HS-27A (cell line): ENCODE results near the gene BBX.
"Not testable (repeated sequence)": the region's sequence is repeated elsewhere in the genome, so short reads cannot be mapped to it uniquely, and the experiment has no call there.

Source experiments
- DNase-seq: peaks from one replicate; pipeline ENCODE4 v3.0.0-alpha.2; 2012; ENCODE audit warnings: low read depth, missing footprints

The BBX gene

DNA sequence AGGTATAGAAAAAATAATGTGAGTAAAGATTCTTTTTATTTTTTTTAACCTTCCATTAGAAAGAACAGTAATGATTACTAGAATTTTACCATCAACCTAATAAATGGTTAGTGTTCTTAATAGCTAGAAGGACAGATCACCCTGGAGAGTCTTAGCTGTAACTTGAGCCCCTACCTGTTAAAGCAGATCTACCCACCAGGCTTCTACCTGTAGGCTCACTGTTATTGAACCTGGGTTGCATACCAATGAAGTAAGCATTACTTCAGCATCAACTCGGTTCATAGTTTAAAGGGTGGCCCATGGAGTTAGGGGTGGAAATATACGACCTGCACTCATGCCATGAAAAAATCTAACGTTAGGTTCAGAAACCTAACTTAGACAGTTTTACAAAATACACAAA lies 280.4 kb downstream of the BBX start:
- DNase-seq, result no peak

DNA sequence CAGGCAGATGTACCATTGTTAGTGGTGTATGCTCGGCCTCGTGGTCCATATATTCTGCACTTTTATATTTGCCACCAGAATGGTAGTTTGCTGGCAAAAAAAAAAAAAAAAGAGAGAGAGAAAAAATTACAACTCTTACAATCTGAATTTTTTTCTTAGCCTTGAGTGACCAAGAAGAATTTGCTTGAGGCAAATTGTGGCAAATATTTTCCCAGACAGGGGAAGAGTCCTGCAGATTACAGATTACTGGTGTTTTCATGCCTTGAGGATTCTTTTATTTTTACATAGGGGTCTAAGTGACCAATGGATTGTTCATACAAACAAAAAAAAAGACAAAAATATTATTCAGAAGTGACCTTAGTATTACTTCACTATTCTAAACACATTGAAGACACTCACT lies 283.3 kb downstream of the BBX start:
- DNase-seq, result no peak

DNA sequence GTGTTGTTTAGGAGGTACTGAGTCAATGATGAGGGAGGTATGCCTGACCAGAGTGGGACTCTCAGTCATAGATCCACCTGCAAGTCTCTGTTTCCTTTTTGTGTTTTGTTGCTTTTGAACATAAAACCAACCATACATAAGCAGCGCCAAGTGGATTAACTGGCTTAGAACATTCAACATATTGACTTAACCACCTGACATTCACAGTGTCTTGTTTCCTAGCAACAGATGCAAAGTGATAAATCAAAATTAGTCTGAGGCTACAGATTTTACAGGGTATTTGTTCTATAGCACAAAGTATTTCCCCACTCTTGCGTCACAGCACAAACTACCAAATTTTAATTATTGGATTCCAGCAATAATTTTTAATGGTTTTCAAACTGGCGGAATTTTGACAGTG lies 283.8 kb downstream of the BBX start:
- no peak for DNase-seq

DNA sequence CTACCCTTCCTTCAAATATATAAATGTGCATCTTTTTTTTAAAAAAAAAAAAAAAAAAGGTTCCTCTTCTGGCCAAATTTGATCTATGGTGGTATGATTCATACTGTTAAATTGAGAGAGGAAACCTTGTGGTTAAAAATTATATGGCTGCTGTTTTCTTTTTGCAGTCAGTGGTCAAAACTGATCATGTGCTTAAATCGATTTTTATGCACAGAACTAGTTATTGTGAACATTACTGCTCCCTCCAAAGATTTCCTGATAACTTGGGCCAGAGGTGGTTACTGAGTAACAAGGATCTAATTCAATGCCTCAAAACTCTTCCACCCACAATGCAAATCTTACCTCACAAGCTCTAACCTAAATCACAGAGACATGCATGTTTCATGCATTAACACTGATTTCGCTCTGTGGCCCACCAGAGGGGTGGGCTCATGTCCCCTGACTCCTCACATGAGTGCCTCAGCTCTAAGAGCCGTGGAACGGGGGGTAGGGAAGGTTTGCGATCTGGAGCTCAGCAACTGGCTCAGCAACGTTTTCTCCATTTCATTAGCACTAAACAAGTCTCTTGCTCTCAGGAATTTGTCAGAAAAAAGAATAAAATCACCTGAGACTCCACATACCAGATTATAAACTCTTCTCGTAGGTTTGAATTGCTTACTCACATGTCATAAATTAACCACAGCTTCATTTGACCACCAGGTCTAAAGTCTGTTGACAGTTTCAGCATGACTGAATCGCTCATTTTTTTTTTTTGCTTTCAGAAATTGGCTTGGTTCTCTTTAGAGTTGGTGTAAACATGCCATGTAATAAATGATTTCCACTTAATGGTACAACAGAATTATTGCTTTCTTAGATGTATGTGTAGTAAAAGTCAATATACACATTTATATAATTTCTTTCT lies 287.7 kb downstream of the BBX start:
- no peak for DNase-seq

DNA sequence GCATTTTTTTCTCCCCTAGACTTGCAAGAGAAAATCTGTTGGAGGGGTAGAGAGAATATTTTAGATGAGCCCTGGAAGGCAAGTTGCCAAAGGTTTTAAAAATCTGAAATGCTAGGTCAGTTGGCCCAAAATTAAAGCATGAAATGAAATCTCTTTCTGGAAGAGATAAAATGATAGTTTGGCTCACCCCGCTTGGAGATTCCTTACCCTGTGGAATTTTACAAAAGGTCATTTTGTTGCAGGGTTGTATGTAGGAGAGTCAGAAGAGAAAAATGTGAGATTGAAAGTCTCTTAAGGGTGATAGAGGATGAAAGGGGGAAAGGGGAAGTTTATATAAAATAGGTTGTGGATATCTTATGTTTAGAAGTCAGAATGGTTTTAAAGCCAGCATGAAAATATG lies 290.3 kb downstream of the BBX start:
- DNase-seq, result no peak

DNA sequence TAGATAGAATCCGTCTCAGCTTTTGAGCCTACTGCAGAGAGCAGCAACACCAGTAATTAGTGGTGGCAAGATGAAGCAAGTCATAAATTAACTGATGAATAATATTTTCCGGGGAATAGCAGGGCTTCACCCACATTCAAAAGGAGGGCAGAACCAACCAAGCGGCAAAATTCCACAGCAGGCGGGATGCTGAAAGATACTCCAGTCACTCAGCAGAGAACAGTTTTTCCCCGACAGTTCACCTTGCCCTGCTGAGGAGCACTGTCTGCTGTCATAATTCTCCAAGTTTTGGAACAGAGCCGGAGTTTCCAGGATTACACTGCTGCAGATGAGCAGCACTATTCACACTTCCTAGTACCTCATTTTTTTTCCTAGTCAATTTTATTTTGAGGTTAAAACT lies 293.3 kb downstream of the BBX start:
- no peak for DNase-seq

DNA sequence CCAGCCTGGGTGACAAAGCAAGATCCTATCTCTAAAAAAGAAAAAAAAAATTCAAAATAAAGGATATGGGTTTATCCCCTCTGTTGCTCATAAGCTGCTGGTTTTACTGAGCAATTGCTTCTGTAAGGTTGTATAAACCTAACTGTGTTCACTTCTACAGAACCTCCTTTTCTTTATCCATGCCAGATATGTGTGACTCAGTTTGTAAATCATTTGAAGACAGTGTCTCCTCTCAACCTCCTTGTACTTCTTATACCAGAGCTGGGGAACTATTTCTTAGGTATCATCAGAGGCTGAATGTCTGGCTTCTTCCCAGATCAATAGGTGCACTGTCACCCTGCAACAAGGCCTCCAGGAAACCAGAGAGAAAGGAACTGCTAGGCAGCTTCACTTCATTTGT lies 294.3 kb downstream of the BBX start:
- no peak for DNase-seq

DNA sequence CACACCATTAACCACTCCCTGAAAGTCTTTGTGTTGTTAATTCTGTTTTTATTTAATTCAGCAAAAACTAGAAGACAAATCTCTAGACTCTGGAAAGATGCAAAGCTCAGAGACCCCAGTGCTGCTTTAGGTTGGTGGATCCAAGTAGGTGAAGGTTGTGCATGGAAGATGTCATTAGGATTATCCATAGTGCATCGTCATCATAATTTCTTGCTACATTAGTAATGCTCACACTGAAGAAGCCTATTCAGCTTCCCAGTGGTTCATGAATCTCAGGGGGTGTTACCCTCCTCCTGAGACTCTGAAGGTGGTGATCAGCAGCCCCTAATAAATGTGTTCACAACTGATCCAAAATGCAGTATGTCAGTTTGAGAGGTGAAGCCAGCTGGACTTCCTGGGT lies 295.3 kb downstream of the BBX start:
- DNase-seq, result no peak

DNA sequence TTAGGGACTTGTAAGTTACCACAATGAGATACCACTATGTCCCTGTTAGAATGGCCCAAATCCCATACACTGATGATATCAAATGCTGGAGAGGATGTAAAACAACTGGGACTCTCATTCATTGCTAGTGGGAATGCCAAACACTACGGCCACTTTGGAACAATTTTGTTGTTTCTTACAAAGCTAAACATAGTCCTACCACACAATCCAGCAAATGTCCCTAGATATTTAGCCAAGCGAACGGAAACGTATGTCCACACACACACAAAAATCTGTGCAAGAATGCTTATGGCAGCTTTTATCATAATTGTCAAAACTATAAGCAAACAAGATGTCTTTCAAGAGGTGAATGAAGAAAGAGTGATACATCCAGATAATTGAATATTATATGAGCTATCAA lies 296.9 kb downstream of the BBX start:
- DNase-seq, result no peak

DNA sequence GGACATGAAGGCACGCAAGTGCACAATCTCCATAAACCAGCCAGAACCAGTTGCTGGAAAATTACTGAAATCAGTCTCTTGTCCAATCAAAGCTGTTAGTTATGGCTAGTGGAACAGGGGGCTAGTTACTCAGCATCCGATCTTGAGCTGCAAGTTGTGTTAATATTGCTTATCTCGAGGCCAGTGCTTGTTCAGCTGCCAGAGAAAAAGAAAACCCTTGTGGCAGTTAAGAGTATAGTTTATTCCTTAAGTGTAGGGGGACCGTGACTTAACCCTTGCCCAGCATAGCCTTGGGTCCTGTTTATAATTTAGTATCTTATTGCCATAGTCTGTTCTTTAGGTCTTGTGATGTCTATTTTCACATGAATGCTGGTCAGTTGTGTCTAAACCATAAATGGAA lies 299.5 kb downstream of the BBX start:
- DNase-seq, result no peak

DNA sequence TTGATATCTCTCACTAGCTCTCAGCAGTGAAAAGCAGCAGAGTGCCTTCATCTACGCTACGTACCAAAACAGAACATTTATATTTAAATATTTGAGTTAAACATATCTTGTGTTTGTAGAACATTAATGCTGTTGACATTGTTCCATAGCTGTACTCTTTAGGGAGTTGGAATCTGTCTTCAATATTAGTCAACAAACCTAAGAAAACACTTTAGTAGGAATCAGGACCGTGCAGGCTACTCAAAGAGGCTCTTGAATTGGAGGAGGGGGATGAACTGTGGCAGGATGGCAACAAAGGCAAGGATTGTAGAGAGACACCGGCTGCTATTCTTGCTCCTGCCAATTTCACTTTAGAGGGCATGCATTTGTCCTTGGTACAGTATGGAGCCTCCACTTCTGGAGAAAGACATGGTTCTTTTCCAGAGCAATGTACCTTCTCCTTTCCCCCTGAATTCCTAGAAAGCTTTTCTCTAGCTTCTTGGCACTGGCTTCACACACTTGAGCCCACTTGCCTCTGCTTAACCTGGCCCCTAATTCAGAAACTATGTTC lies 302.1 kb downstream of the BBX start:
- no peak for DNase-seq

DNA sequence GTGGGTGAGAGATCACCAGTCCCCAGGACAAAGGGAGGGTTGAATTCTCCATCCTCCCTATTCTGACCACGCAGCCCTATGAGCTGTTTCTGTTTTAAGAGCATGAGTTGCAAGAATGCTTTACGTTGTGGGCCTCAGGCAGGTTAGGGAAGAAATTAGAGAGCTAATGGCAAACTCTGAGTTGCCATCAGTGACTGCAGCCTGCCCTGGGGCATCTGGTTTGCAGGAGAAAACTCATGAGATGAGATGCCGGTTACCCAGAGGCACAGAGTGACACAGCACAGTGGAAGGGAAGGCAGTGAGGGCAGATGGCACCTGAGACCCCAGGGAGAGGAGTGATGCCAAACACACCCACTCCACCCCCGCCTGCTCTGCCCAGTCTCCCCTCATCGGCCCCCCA lies 302.8 kb downstream of the BBX start:
- DNase-seq, result no peak

DNA sequence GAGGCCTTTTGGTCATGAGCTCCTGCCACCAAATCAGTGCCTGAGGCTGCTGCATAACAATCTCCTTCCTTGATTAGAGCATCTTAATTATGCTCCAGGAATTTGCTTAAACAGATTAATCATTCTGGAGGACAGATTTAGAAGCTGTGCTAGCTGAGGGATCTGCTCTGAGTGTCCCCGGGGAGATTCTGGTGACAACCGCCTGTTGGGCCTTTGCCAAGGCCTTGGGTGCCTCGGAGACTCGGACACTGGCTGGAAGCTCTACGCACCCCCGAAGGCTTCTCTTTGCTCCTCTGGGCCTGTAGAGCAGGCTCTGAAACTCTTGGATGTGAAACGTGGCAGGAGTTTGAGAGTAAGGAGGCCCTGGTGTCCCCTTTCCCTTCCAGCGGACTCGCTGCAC lies 304.0 kb downstream of the BBX start:
- no peak for DNase-seq

DNA sequence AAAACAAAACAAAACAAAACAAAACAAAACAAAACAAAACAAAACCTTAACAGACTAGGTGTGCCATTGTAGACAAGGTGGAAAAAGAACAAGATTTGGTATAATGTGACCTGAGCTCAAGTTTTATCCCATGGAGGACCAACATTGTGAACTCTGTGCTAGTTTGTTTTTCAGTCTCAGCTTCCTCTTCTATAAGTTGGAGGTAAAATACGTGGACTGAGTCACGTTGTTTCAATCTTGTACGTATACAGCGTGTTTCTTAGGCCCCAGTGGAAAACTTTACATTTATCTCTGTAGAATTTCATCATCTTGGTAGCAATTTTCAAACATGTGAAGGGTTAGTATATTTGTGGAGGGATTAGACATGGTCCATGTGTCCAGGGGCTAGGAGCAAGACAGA lies 306.4 kb downstream of the BBX start:
- no peak for DNase-seq

DNA sequence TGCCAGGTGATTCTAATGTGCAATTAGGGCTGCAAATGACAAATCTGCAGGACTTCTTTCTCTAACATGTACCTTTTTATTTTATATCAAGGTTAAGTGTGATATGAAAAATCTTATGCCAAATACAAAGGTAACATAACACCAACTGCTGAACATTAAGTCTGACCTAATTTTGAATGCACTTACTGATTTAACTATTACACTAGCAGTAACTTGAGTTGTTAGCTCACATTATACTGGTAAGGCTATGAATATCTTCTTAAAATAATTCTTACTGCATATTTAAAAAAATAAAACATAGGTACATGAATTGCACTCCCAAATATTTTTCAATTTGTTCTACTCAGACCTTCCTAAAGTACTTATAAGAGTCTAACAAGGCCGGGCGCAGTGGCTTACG lies 308.8 kb downstream of the BBX start:
- DNase-seq, result no peak

DNA sequence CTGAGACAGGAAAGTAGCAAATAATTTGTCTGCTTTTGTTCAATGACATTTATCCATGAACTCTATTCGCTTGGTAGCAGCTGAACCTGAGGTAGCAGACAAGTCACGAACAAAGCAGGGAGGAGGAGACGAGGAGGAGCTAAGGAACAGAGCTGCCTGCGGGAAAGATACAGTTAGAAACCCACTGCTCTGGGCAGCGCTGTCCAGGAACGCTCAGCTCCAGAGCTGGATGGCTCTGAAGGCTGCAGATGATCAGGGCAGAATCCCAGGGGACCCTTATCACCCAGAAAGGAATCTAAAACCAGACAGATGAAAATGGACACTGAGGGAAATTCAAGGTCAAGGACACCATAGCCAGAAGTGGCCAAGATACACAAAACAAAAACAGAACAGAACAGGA lies 310.3 kb downstream of the BBX start:
- DNase-seq, result no peak

DNA sequence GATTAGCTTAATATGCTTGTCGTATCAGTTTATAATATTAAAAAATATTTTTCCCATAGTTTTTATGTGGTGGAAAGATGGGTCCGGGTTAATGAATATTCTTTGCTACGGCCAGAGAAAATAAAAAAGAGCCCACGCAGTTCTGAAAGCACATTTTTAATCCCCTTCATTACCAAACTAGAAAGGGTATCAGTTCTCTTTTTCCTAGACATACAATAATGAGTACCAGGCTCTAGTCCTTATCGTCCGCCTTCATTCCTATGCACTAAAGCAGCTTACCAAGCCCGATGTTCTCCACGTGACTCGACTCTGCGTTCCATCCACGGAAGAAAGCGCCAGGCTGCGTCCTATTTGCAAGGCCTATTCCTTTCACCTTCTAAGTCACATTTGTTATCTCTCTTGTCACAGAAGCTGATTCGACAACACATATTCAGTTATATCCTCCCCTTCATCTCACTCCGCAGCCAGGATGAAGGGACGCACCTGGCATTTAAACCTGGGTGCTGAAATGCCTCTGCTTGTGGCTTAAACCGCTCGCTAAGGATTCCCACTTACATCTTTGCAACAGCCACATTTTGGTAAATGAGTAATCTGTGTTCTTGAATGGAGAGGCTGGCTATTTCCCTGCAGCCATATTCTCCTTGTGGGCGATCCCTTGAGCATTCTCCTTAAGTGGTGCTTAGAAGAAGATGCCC lies 311.1 kb downstream of the BBX start:
- no peak for DNase-seq

DNA sequence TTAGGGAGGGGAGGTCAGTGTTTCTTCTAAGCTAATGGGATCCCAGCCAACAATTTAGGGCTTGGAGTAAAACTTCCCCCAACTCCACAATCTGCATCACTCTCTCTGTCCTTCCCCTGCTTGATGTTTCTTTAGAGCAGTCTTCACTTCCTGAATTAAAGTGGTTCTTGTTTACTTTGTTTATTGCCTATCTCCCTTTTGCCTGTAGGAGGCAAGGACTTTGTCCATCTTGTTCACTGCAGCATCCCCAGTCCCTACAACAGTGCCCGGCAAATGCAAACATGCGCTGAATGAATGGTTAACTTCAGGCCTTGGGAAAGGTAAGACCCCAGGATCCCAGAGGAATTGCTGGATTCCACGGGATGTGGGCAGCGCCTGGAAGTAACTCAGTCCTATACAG lies 312.2 kb downstream of the BBX start:
- not testable (repeated sequence) for DNase-seq

DNA sequence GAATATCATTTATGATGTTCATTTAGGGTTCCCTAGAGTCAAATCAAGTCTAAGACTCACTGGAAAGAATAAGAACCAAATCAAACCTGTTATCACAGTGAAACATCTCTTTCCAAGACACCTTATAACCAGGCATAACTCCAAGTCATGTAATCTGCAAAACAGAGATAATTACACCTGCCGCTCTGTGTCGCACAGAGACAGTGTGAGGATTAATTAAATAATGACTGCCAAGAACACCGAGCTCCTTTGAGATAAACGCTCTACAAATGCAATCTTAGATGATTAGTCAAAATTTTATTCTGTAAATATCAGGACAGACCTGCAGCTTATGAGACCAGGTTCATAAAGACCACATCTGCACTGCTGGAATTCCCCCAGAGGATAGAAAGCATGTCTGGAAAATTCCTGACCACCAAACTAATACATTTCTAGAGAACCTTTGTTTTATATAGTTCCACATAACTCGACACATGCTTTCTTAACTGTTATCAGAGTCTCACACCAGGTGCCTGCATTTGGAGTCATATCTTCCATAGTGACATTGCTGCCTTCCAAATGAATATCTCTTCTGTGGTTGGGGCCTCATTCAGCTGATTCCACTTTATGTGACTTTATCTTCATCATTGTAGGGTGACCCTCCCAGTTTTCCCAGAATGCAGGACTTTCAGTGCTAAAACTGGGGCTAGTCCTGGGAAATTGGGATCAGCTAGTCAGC lies 315.3 kb downstream of the BBX start:
- no peak for DNase-seq

DNA sequence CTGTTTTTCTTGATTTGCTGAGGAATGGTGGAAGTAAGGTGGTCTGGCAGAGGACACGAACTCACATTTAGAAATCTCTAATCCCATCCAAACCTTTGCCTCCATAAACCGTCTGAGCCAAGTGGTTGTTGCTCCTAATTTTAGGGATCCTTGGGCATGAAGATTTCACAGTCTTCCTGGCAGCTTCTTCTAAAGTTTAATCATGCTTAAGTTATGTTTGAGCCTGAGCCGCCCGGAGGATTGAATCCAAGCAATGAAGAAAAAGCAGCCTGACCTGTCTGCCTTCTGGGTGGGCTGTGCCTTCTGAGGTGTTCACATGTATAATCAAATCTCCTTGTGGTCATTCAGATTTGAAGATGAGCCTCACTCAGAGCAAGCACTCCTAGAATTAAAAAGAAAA lies 319.1 kb downstream of the BBX start:
- DNase-seq, result no peak

DNA sequence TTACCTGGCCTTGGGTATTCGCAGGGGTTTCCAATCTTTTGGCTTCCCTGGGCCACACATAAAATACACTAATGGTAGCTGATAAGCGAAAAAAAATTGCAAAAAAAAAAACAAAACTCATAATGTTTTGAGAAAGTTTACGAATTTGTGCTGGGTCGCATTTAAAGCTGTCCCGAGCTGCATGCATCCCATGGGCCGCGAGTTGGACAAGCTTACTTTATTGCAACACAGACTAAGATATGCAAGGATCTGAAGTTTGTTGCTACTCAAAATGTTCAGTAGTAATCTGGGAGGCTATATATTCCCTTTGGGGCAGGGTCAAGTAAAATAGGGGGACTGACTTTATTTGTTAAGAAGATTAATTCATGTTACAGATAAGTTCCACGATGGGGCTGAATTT lies 320.2 kb downstream of the BBX start:
- no peak for DNase-seq

DNA sequence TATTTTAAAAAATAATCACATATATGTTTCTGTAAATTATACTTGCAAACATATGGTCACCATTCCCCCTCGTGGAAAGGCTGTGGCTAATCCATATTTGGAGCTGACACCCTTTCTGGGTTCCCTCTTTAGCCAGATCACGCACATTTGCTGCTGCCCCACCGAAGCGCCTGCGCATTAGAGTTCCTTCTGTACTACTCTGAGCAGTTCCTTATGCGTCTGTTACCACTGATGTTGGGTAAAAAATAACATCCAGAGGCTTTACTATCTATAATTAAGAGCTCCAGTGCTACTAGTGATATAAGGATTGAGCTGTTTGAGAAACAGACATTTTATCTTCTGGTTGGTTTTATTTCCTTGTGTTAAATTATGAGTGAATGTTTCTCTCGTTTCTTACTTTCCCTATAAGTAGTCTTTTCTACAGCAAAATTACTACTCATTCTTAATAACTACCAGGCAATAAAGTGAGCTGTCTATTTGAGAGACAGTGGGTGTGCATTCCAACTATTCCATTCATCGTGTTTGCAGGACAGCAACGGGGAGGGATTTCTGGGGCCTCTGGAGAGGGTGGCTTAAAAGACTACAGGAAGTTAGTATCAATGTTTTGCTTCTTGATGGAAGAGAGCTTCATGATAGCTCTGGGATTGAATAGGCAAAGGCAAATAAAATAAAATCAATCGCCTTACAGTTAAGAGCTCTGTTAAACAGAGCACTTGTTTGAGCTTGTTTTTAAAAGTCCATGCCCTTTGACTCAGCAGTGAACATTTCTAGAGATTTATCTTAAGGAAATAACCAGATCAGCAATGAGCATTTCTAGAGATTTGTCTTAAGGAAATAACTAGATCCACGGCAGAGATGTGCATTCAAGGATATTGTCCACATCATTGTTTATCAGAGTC lies 322.9 kb downstream of the BBX start:
- no peak for DNase-seq
